HG02610 (cell line): ENCODE data around the gene PTPRF.

Source experiments
- ATAC-seq: cut with Tn5 transposase; IDR thresholded peaks from one replicate; pipeline ENCODE4 v1.9.1; 2021; ENCODE audit warnings: mild to moderate bottlenecking, moderate library complexity; ENCODE audit not compliant: unreplicated experiment

Gene PTPRF

DNA sequence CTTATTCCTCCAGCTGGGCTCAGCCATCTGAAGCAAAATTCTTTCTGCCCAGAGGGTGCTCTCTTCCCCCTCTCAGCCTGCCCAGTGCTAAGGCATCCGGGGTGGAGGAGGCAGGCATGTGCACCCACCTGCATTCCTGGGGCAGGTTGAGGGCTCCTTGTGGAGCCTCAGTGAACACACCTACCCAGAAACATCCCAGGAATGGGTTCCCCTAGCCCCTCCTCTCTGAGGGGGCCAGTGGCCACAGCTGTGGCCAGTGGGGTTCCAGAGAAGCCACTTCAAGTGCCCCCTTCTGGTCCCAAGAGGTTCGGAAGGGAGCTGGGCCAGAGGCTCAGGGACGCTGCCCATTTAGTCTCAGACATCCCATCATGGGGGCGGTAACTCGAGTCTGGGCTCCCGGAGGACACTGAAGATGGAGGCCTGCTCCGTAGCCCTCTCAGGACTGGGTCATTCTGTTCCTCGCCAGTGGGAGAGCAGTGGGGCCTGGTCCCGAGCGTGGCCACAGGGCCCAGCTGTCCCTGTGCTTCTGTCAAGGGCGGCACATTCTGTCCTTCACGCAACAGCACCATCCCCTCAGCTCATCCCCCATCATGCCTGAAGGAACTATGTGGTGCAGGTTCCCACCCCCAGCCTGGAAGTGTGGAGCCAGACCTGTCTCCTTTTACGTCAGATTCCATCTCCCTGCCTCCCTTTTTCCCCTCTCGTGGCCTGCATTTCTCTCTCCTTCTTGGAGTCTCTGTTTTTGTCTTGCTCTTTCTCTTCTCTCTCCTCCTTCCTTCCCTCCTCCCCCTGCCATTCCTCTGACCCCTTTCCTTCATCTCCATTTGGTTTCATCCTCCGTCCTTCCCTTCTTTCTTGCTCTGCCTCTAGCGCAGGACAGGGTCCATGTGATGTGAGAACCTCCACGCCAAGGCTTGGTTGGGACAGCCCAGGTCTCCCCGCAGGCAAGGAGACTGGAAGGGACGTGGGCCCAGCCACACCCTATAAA, 69.6 kb downstream of the PTPRF start:
- ATAC-seq: no peak

DNA sequence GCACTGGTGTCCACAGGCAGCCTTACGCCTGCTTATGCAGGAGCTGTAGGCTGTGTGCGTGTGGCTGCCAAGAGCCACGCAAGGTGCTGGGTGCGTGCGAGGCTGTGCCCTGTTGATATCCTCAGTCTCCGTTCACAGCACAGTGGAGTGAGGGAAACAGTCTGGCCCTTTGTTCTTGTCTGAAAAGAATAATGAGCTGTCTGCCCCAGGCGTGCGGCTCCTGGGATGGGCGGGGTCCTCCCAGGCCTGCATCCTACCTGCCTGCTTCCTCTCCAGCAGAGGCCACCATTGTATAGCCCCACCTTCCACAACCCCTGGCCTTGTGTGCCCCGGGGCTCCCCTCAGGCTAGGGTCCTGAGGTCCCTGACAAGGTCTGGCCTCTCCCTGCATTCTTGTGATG, 72.3 kb downstream of the PTPRF start:
- ATAC-seq: no peak

DNA sequence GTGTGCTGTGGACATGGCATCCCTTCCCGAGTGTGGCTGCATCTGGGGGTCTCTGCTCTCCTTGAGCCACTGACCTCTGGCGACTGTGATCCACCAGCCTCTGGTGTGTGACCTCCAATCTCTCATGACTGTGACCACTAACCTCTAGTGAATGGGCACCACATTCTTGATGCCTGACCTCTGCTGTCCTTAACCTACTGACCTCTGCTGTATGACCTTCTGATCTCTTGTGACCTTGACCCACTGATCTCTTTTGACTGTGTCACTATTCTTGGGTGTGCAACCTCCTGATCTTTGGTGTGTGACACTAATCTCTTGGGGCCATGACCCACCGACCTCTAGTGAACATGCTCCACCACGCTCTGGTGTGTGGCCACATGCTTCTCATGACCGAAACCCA, 73.5 kb downstream of the PTPRF start:
- ATAC-seq: no peak

DNA sequence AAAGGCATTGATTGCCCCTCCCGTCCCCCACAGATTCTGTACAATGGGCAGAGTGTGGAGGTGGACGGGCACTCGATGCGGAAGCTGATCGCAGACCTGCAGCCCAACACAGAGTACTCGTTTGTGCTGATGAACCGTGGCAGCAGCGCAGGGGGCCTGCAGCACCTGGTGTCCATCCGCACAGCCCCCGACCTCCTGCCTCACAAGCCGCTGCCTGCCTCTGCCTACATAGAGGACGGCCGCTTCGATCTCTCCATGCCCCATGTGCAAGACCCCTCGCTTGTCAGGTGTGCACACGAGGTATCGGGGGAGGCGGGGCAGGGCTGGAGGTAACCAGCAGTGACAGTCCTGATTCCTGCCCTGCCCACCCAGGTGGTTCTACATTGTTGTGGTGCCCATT, 74.5 kb downstream of the PTPRF start:
- ATAC-seq: no peak

DNA sequence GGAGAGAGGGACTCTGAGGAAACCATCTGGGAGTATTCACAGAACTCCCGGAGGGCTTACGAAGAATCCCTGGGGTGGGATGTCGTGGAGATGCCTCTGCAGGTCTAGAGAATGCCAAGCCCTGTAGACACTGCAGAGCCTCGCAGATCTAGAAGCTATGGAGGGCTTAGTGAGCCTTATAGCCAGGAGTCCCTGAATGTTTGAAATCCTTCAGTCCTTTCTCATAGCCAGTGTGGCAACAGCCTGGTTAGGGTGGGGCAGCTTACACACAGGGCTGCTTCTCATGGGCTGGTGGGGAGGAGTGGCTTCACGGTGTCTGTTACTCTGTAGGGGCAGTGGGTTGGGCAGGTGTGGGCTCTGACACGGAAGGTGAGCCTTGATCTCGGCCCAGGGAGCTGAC, 75.1 kb downstream of the PTPRF start:
- no peak for ATAC-seq

DNA sequence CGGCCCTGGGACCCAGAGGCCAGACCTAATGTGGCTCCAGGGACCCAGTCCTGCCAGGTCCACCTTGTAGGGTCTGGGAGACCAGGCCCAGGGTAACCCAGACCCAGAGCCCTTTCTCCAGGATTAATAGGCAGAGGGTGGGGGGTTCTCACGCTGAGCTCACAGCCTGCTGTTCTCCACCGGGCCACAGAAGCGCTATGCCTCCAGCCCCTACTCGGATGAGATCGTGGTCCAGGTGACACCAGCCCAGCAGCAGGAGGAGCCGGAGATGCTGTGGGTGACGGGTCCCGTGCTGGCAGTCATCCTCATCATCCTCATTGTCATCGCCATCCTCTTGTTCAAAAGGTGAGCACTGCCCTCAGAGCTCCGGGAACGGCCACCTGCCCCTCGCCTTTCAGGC, 75.9 kb downstream of the PTPRF start:
- no peak for ATAC-seq

DNA sequence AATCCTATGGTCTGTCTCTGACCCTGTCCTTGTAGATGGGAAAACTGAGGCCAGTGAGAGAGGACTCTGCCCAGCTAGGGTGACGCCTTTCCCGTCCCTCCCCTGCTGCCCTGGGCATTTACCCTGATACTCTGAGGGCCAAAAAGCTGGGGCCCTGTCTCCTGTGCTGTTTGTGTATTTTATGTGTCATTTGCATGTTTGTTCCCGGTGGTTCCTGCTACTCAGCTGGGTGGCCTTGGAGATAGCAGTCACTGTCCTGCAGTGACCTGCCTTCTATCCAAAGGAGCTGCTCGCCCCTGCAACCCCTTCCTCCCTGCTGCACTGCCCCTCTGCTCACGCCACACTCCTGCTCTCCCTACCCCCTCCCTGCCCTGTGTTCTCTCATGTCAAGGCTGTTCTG, 78.1 kb downstream of the PTPRF start:
- no peak for ATAC-seq

DNA sequence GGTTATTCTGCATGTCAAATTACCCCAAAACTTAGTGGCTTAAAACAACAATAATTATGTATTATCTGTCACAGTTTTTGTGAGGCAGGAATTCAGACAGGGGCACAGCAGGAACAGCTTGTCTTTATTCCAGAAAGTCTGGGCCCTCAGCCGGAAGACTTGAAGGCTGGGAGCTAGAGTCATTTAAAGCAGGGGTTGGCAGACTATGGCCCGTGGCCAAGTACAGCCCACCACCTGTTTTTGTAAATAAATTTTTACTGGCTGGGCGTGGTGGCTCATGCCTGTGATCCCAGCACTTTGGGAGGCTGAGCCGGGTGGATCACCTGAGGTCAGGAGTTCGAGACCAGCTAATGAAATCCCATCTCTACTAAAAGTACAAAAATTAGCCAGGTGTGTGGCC, 79.7 kb downstream of the PTPRF start:
- ATAC-seq: no peak

DNA sequence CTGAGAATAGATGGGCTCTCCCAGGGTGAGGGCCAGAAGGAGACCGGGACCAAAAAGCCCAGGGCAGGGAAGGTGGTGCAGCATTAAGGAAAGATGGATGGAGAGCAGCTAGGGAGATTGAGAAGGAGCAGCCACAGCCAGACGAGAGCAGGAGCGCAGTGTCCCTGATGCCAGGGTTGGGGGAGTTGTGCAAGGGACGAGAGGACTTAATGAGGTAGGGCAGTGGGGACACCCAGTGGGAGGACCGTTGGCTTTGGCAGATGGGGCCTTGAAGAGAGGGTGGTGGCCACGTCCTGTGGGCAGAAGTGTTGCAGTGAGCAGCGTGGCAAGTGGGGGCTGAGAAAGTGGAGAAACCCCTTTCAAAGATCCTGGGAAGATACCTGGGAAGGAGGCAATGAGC, 81.3 kb downstream of the PTPRF start:
- no peak for ATAC-seq

DNA sequence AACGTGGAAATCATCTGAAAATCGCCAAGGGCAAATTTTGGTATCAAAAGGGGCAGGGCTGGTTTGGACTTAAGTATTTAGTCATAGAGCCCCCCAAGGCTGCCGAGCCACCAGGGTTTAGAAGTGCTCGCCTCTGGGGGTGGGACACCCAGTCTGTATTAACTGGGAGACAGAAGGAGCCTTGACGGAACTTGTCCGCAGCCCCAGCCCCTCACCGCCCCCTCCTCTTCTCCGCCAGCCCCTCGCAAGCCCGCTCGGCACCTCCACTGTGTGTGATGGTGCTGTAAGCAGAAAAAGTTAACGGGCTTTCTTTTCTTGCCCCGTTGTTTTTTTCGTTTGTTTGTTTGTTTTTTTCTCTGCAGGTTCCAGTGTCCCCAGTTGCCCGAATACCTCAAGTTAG, 81.7 kb downstream of the PTPRF start:
- no peak for ATAC-seq

DNA sequence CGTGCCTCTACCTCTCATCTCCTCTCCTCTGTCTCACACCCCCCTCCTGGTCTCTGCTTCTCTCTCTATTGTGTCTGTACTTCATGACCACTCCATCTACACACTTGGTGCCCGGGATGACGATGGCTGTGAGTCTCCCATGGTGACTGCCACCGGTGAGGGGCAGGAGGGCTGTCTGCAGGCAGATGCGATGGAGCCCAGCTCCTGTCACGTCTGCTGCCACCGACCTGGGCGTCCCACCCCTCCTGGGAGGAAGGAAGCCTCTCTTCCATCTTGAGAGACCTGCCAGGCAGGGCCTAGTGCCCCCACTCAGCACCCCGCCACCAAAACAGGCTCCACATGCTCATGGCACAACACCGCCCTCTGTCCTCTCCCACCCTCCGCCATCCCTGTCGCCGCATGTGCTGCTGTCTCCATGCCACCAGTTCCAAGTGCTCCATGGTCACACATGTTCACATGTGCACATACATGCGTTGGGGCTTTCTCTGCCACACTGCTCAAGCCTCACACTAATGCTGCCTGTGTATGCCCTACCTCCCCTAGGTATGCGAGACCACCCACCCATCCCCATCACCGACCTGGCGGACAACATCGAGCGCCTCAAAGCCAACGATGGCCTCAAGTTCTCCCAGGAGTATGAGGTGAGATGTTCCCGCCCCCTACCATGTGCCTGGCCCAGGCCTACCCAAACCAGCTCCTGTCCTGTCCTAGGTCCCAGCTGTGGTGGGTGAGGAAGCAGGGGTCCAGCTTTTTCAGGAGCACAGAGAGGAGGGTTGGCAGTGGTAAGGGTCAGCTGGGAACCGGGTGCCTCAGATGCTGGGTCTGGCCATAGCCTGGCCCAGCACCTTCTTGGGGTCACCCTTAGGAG, 82.6 kb downstream of the PTPRF start:
- ATAC-seq: no peak

DNA sequence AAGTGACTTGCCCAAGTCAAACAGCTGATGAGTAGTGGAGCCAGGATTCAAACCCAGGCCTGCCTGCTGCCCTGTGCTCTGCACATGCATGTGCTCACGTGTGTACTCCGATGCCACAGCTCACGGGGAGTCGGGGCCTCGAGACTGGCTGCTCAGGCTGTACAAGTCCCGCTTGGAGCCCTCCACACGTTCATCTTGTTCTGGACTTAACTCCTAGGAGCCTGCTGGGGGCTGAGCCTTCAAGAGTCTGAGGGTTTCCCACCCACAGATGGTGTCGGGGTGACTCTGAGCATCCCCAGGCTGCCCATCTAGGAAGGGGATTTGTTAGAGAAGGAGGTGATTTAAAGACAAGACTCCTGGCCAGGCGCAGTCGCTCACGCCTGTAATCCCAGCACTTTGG, 83.5 kb downstream of the PTPRF start:
- ATAC-seq: no peak

DNA sequence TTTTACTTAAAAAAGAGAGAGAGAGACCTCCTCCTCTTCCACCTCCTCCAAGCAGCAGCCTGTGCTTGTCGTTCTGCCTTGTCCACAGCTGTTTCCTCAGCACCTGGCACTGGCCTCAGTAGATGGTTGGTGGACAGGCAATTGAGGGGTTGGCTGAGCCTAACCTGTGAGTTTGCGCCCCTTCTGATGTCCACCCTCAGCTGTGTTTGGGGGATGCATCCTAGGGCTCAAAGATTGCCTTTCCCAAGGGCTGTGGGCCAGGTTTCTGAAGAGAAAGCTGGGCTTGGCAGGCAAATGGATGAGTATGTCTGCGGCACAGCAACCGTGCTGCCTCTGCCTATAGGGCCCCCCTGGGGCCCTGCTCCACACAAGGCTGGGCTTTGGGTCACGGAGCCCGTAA, 84.2 kb downstream of the PTPRF start:
- ATAC-seq: no peak

DNA sequence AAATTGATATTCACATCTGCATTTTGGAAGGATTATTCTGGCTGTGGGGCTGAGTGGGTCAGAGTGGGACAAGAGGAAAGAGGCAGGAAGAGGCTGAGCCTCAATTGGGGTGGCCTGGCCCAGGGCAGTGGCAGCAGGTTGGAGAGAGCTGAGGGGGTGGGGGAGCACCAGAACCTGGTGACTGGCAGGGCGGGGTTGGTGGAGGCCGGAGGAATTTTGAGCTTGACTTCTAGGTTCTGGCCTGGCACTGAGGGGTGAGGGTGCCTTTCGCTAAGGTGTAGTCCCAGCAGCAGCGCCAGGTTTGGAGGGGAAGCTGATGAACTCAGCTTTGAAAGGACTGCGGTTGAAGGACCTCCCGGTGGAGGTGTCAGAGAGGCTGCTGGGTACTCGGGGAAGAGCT, 85.7 kb downstream of the PTPRF start:
- no peak for ATAC-seq

DNA sequence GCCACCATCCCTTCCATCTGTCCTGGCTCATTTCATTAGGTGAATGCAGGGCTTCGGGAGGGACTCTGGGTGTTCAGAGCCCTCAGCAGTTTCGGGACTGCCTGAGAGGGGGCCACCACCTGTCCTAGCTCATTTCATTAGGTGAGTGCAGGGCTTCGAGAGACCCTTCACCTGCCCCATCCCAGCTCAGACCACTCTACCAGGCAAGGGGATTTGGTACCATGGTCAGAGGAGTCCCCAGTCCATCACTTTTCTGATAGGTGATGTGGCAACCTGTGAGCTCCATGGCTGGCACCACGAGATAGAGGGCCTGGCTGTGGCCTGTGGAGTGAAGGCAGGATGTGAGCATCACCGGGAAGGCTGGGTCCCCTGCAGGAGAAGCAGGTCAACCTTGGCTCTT, 86.3 kb downstream of the PTPRF start:
- ATAC-seq: no peak

DNA sequence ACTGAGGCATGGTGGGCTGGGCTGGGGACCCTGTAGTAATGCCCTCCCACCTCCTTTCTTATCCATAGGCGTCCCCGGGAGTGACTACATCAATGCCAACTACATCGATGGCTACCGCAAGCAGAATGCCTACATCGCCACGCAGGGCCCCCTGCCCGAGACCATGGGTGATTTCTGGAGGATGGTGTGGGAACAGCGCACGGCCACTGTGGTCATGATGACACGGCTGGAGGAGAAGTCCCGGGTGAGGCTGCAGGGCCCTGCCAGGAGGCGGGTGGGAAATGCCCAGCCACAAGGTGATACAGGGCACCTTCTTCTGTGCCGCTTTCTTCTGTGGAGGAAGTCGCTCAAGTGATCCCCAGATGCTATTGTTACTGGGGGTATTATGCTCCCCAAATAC, 87.0 kb downstream of the PTPRF start:
- no peak for ATAC-seq

DNA sequence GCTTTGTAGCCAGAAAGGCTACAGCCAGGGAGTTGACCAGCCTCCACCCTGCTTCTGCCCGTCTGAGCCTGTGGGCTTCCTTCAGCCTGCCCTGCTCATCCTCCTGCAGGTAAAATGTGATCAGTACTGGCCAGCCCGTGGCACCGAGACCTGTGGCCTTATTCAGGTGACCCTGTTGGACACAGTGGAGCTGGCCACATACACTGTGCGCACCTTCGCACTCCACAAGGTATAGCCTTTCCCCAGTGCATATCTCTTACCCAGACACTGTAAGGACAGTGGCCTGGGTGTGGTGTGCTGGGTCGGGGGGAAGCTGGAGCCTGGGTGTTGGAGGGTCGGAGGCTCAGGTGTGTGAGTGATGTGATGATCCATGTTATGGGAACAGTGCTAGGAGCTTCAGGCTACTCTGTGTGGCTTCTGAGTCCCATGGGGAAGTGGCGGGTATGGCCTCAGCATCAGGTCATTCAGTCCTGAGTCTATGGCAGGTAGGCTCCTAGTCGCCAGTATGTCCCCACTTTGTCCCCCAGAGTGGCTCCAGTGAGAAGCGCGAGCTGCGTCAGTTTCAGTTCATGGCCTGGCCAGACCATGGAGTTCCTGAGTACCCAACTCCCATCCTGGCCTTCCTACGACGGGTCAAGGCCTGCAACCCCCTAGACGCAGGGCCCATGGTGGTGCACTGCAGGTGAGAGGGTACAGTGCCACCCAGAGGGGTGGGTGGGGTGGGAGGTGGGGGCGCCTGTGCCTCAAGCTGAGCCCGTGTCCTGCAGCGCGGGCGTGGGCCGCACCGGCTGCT, 88.0 kb downstream of the PTPRF start:
- ATAC-seq: no peak

DNA sequence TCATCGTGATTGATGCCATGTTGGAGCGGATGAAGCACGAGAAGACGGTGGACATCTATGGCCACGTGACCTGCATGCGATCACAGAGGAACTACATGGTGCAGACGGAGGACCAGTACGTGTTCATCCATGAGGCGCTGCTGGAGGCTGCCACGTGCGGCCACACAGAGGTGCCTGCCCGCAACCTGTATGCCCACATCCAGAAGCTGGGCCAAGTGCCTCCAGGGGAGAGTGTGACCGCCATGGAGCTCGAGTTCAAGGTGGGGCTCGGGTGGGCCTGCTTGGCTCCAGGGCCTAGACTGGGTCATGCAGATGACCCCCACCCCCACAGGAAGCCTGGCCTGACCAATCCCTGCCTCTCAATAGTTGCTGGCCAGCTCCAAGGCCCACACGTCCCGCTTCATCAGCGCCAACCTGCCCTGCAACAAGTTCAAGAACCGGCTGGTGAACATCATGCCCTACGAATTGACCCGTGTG, 88.7 kb downstream of the PTPRF start:
- ATAC-seq: no peak

DNA sequence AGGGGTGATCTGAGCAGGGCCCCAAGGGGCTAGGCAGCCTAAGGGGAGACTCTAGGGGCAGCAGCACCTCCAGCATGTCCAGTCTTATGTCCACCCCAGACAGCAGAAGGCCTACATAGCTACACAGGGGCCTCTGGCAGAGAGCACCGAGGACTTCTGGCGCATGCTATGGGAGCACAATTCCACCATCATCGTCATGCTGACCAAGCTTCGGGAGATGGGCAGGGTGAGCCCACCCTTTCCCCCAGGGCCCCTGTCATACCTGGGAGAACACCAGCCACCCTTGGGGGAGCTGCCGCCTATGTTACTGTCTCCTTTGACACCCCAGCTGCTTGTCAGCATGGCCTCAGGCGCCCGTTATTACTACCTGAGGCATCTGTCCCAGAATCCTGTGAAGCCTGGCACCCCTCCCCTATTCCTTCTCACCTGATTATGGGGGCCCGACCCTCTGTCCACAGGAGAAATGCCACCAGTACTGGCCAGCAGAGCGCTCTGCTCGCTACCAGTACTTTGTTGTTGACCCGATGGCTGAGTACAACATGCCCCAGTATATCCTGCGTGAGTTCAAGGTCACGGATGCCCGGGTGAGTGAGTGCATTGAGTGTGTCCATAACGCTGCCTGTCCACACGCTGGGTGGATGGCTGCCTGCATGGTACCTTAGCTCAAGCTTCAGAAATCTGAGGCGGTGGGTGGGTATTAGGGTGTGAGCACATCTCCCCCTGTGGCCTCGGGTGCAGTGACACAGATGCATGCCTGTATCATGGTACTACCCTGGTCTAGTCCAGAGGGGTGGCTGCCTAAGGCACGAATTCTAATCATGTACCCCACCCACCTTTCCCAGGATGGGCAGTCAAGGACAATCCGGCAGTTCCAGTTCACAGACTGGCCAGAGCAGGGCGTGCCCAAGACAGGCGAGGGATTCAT, 89.6 kb downstream of the PTPRF start:
- no peak for ATAC-seq

DNA sequence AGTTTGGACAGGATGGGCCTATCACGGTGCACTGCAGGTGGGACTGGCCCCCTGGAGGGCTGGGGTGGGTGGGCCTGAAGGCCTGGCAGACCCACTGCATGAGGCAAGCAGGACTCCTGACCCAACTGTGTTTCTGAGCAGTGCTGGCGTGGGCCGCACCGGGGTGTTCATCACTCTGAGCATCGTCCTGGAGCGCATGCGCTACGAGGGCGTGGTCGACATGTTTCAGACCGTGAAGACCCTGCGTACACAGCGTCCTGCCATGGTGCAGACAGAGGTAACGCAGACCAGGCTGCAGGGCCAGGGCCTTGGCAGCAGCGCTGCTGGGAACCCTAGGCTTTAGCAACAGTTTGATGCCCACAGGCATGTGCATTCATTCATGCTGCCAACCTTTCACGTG, 90.3 kb downstream of the PTPRF start:
- no peak for ATAC-seq
